Liver (tissue), 2 donors: ENCODE results near the gene RGS7.

Experiments
- REST ChIP-seq: IDR thresholded peaks from 2 replicates; pipeline ENCODE4 v1.6.1; 2016; ENCODE audit warnings: antibody characterized with exemption, mild to moderate bottlenecking
- TF ChIP-seq, protein P1 (sequence below): fragments of 150-350 bp; IDR thresholded peaks from 2 replicates; pipeline ENCODE4 v1.5.1; 2017; ENCODE audit warnings: improper control_type of control experiment, low read depth, low read length; ENCODE audit not compliant: missing input control
- donor health status: healthy.

DNA sequence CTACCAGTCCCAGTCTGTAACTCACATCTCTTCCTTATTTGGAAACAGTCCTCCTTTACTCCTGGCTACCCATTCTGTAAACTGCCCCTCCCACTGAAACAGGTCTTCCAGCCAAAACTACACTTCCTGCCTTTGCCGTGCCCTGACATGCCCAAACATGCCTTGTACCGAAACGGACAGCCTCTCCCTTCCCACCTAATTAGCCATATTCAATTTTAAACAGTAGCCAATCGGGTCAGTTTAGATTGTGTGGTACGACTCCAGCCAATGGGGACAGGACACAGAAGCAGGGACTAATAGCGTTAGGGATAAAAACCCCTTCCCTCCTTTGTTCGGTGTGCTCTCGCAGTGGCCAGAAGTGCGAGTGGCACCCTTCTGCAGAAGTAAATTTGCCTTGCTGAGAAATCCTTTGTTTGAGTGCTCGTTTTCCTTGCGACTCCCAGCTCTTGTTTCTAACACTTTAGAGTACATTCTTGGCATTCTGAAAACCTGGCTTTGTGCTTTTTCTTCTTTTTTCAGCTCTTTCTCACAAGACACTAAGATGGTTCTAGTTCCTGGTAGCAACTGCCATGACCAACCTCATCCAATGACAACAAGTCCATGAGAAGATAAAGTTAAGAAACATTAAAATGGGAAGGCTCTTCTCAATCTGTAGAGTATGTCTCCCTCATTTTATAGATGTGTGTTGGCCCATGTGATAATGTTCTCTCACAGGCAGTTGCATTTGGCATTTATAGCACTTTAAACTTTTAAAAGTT, 419.9 kb downstream of the RGS7 start:
- TF ChIP-seq, protein P1, sequence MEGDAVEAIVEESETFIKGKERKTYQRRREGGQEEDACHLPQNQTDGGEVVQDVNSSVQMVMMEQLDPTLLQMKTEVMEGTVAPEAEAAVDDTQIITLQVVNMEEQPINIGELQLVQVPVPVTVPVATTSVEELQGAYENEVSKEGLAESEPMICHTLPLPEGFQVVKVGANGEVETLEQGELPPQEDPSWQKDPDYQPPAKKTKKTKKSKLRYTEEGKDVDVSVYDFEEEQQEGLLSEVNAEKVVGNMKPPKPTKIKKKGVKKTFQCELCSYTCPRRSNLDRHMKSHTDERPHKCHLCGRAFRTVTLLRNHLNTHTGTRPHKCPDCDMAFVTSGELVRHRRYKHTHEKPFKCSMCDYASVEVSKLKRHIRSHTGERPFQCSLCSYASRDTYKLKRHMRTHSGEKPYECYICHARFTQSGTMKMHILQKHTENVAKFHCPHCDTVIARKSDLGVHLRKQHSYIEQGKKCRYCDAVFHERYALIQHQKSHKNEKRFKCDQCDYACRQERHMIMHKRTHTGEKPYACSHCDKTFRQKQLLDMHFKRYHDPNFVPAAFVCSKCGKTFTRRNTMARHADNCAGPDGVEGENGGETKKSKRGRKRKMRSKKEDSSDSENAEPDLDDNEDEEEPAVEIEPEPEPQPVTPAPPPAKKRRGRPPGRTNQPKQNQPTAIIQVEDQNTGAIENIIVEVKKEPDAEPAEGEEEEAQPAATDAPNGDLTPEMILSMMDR, result no peak
- TF ChIP-seq REST, result no peak
